Measurements from ENCODE around the gene STEAP1B.

STEAP1B gene

GRCh38 chr7:22397981-22398380 is 102.0 kb downstream of the STEAP1B start:
- DNase-seq = no peak

GRCh38 chr7:22395222-22395621 is 104.8 kb downstream of the STEAP1B start:
- no peak for DNase-seq

GRCh38 chr7:22394739-22395138 is 105.2 kb downstream of the STEAP1B start:
- no peak for DNase-seq

- no peak for DNase-seq
Measured at GRCh38 chr7:22393913-22394729, 105.9 kb downstream of the STEAP1B start.

GRCh38 chr7:22390516-22390915 is 109.5 kb downstream of the STEAP1B start:
- no peak for DNase-seq

- DNase-seq = no peak
Measured at GRCh38 chr7:22389892-22390291, 110.1 kb downstream of the STEAP1B start.

GRCh38 chr7:22387583-22387982 is 112.4 kb downstream of the STEAP1B start:
- no peak for DNase-seq

- DNase-seq = no peak
Measured at GRCh38 chr7:22386865-22387264, 113.1 kb downstream of the STEAP1B start.

- no peak for DNase-seq
Measured at GRCh38 chr7:22386206-22386858, 113.7 kb downstream of the STEAP1B start.

- no peak for DNase-seq
Measured at GRCh38 chr7:22385326-22385725, 114.7 kb downstream of the STEAP1B start.

GRCh38 chr7:22380333-22380732 is 119.7 kb downstream of the STEAP1B start:
- no peak for DNase-seq

GRCh38 chr7:22378199-22378980 is 121.6 kb downstream of the STEAP1B start:
- DNase-seq = no peak

- DNase-seq = no peak
Measured at GRCh38 chr7:22377703-22378102, 122.3 kb downstream of the STEAP1B start.

GRCh38 chr7:22375359-22376048 is 124.5 kb downstream of the STEAP1B start:
- no peak for DNase-seq

GRCh38 chr7:22373911-22374310 is 126.1 kb downstream of the STEAP1B start:
- no peak for DNase-seq

GRCh38 chr7:22373388-22373787 is 126.6 kb downstream of the STEAP1B start:
- DNase-seq = no peak

GRCh38 chr7:22372863-22373262 is 127.1 kb downstream of the STEAP1B start:
- DNase-seq = no peak

- no peak for DNase-seq
Measured at GRCh38 chr7:22371878-22372277, 128.1 kb downstream of the STEAP1B start.

Data from activated CD8-positive, alpha-beta memory T cell treated with anti-CD3 and anti-CD28 coated beads, Interleukin-2, amount 50 U/mL, for 4 hours (primary cell).